Body of pancreas (tissue), 4 donors: Measurements from ENCODE around the gene HABP2. TPM values are rescaled to one million over a fixed set of nuclear protein-coding genes. Genes with fewer than 3 reads are reported as not detected.

Experiments used
- ATAC-seq: fragments of 150-250 bp; one replicate; pipeline ENCODE4 v1.9.1; 2016
- DNase-seq, 4 donors: peaks; one replicate each; pipeline ENCODE4 v3.0.0-alpha.2; 2019
- H3K27ac ChIP-seq, 4 donors: fragments of 200-600 bp; sonication (generic); 1 replicate in 3 of 4; 2 replicates in 1 of 4; pipeline versions ENCODE4 v1.5.1 to v1.6.1; 2016 to 2019; ENCODE audit warnings: mild to moderate bottlenecking in 1 of 4, mixed read lengths in 1 of 4, moderate library complexity in 1 of 4
- H3K27me3 ChIP-seq, 2 donors: fragments of 200-600 bp; sonication (generic); one replicate each; pipeline ENCODE4 v1.6.0; 2016; ENCODE audit warnings: mild to moderate bottlenecking in 1 of 2
- H3K36me3 ChIP-seq, 2 donors: fragments of 200-600 bp; sonication (generic); replicated peaks in 1 of 2; 2 replicates each; pipeline ENCODE4 v1.5.1; 2016; ENCODE audit warnings: low read depth in 2 of 2; ENCODE audit not compliant: insufficient read depth in 1 of 2
- H3K4me1 ChIP-seq: fragments of 200-600 bp; sonication (generic); one replicate; pipeline ENCODE4 v1.6.0; 2016
- H3K4me3 ChIP-seq, 2 donors: fragments of 200-600 bp; sonication (generic); 1 replicate in 1 of 2; 2 replicates in 1 of 2; pipeline ENCODE4 v1.5.1; 2016 to 2019
- H3K9me3 ChIP-seq, 3 donors: fragments of 200-600 bp; sonication (generic); 1 replicate in 2 of 3; 2 replicates in 1 of 3; pipeline ENCODE4 v1.5.1; 2016
- POLR2A ChIP-seq, 3 donors: fragments of 450-650 bp; IDR thresholded peaks; one replicate each; pipeline ENCODE4 v1.6.1; 2016; ENCODE audit warnings: antibody characterized with exemption in 3 of 3, mild to moderate bottlenecking in 2 of 3
- WGBS, 2 donors: methylation state at CpG; one replicate each; pipeline ENCODE4 v1.1.5; 2017; 5-methylcytosine and 5-hydroxymethylcytosine counted together
- intact Hi-C: fragments of 100-400 bp; cut with DNase I; formaldehyde crosslinking; loops from one replicate; pipeline ENCODE4 v1.15.1; 2023
- total RNA-seq, 2 donors: library from RNA; depleted of rRNA; stranded (reverse); fragments of >200 nt; gene quantifications; one replicate each; pipeline ENCODE4 v1.1.0, GENCODE V29; 2016
- TF ChIP-seq, protein P1 (sequence below), 7 experiments: fragments of 450-650 bp in 4 of 7; fragments of 200-600 bp in 3 of 7; sonication (generic) in 3 of 7; IDR thresholded peaks; one replicate each; pipeline ENCODE4 v1.5.1; 2016 to 2019; ENCODE audit warnings: antibody characterized with exemption in 7 of 7

Gene HABP2
- total RNA-seq, 2 donors from 2014 or later = 9.2 to 10.6 TPM

DNA sequence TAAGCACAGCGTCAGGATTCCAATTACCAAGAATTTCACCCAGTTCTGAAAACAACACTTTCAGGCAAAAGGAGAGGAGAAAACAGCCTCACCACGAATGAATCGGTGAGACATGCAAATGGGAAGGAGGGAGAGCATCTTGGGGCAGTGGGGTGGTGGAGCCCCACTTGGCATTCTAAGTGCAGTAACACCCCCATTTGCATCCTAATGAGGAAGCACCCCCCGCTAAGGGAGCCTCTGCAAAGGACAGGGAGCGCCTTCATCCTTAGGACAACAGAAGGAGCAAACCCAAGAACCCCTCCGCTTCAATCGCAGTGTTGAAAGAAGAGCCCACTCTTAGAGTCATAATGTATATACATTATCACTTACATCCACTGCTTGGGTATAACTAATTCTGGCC lies 64.2 kb downstream of the HABP2 start:
- no peaks in the 10 kb centered on the region for H3K36me3 ChIP-seq
- H3K27me3 ChIP-seq = no peaks in the 10 kb centered on the region
- no peak overlapping the region for H3K4me3 ChIP-seq
- no peak for ATAC-seq
- WGBS, 2 donors = 64 to 78% methylated on average over 7 of the region's 7 CpGs
- H3K9me3 ChIP-seq = no peaks in the 10 kb centered on the region
- intact Hi-C loops = no loop called here
- H3K27ac ChIP-seq = no peak overlapping the region
- H3K4me1 ChIP-seq = peaks cover 39% of the 10 kb centered on the region
- no peak for TF ChIP-seq POLR2A (IDR thresholded peaks at IDR 0.05)
- TF ChIP-seq, protein P1, sequence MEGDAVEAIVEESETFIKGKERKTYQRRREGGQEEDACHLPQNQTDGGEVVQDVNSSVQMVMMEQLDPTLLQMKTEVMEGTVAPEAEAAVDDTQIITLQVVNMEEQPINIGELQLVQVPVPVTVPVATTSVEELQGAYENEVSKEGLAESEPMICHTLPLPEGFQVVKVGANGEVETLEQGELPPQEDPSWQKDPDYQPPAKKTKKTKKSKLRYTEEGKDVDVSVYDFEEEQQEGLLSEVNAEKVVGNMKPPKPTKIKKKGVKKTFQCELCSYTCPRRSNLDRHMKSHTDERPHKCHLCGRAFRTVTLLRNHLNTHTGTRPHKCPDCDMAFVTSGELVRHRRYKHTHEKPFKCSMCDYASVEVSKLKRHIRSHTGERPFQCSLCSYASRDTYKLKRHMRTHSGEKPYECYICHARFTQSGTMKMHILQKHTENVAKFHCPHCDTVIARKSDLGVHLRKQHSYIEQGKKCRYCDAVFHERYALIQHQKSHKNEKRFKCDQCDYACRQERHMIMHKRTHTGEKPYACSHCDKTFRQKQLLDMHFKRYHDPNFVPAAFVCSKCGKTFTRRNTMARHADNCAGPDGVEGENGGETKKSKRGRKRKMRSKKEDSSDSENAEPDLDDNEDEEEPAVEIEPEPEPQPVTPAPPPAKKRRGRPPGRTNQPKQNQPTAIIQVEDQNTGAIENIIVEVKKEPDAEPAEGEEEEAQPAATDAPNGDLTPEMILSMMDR (IDR thresholded peaks at IDR 0.05) = no peak
- DNase-seq = no peak

DNA sequence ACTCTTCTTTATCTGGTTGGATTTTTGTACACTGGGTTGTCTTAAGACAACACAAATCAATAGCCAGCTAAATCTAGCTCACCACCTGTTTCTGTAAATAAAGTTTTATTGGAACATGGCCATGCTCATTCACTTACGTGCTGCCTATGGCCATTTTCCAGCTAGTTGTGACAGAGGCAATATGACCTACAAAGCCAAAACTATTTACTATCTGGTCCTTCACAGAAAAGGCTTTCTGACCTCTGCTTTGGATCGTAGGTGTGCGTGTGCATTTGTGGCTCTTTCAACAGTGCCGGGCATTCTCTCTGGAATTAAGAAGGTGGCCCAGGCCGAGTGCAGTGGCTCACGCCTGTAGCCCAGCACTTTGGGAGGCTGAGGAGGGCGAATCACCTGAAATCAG lies 65.5 kb downstream of the HABP2 start:
- intact Hi-C loops = no loop called here
- DNase-seq (no peak), ATAC-seq (no peak)
- Histone ChIP-seq H3K9me3 (no peaks in the 10 kb centered on the region), H3K4me3 (no peak overlapping the region), H3K27ac (peak overlapping the region in 2 of 4 donors; percentile 32 to 62), H3K27me3 (no peaks in the 10 kb centered on the region), H3K36me3 (no peaks in the 10 kb centered on the region), H3K4me1 (peaks cover 30% of the 10 kb centered on the region)
- WGBS, 2 donors = 68 to 81% methylated on average over 5 to 7 of the region's 7 CpGs
- no peak for TF ChIP-seq POLR2A (IDR thresholded peaks at IDR 0.05)
- TF ChIP-seq, protein P1 (IDR thresholded peaks at IDR 0.05) = no peak

DNA sequence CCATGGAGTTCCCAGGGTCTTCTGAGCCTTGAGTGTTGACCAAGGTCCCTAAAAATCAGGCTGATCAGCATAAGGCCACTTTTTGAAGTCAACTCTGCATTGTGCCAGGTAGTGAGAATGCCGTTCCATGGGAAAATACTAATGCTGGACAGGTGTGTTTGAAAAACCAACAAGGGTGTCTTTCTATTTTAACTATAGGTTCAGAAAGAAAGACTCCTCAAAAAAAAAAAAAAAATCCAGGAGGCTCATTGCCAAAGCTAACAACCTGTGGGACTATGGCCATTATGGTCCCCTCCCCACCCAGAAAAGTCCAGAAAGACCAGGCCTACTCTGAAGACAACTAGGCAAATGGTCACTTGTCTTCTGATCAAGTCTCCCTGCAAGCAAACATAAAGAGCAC lies 66.5 kb downstream of the HABP2 start:
- 29 to 45% methylated on average over 1 of the region's 1 CpG for WGBS, 2 donors
- H3K4me3 ChIP-seq = no peak overlapping the region
- no peaks in the 10 kb centered on the region for H3K27me3 ChIP-seq
- peak overlapping the region in 3 of 4 donors; percentile 32 to 62 (median 32) for H3K27ac ChIP-seq
- no peaks in the 10 kb centered on the region for H3K9me3 ChIP-seq
- TF ChIP-seq, protein P1 (IDR thresholded peaks at IDR 0.05) = no peak
- TF ChIP-seq POLR2A (IDR thresholded peaks at IDR 0.05) = no peak
- H3K4me1 ChIP-seq = peaks cover 28% of the 10 kb centered on the region
- DNase-seq (peak; percentile 34 to 65 (median 42)), ATAC-seq (peak; percentile 82)
- no peaks in the 10 kb centered on the region for H3K36me3 ChIP-seq
- intact Hi-C loops = no loop called here

DNA sequence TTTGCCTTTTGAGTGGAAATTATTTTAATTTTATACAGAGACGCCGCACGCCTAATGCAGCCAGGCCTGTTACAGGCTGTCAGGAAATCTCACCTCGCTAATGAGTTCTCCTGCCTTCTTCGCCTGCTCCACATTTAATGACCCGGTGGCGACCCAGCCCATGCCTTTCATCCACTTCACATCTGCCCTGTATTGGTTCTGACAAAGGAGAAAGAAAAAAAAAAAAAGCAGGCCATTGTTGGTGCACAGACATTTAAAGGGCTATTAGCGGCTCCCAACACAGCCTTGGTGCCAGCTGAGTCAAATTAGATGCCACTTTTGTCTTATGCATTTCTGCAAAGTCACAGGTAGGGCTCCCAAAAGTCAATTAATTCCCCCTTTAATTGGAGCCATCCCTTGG lies 67.7 kb downstream of the HABP2 start:
- peaks cover 28% of the 10 kb centered on the region for H3K4me1 ChIP-seq
- no peaks in the 10 kb centered on the region for H3K9me3 ChIP-seq
- DNase-seq = no peak
- intact Hi-C loops = no loop called here
- no peak overlapping the region for H3K4me3 ChIP-seq
- TF ChIP-seq POLR2A (IDR thresholded peaks at IDR 0.05) = no peak
- H3K27me3 ChIP-seq = no peaks in the 10 kb centered on the region
- no peaks in the 10 kb centered on the region for H3K36me3 ChIP-seq
- 89 to 90% methylated on average over 8 of the region's 8 CpGs for WGBS, 2 donors
- no peak for ATAC-seq
- no peak overlapping the region for H3K27ac ChIP-seq

DNA sequence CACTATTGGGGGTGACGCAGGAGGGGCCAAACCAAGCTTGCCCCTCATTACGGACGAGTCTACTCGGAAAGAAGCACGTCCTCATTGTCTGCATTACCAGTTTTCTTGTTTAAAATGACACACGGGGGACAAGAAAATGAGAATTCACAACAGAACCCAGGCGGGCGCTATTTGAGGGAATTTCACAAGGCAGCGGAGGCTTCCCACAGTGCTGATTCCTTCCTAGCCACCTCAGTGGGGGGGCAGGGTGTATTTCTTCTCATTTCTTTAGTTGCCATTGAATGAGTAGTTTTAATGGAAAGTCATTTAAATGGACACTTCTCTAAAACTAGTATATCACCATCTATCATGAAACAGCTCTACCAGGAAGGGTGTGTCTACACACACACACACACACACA lies 68.1 kb downstream of the HABP2 start:
- intact Hi-C loops = no loop called here
- no peaks in the 10 kb centered on the region for H3K36me3 ChIP-seq
- H3K27ac ChIP-seq = no peak overlapping the region
- WGBS, 2 donors = 91 to 93% methylated on average over 9 of the region's 9 CpGs
- no peak for ATAC-seq
- no peaks in the 10 kb centered on the region for H3K27me3 ChIP-seq
- DNase-seq = no peak
- TF ChIP-seq POLR2A (IDR thresholded peaks at IDR 0.05) = no peak
- TF ChIP-seq, protein P1 (IDR thresholded peaks at IDR 0.05) = no peak
- H3K9me3 ChIP-seq = no peaks in the 10 kb centered on the region
- peaks cover 28% of the 10 kb centered on the region for H3K4me1 ChIP-seq
- H3K4me3 ChIP-seq = no peak overlapping the region
